HG03066 (cell line): ENCODE measurements around the gene RPS19.

Experiments used
- ATAC-seq: cut with Tn5 transposase; IDR thresholded peaks from one replicate; pipeline ENCODE4 v1.9.1; 2021; ENCODE audit warnings: low read depth; ENCODE audit not compliant: unreplicated experiment

Gene RPS19

DNA sequence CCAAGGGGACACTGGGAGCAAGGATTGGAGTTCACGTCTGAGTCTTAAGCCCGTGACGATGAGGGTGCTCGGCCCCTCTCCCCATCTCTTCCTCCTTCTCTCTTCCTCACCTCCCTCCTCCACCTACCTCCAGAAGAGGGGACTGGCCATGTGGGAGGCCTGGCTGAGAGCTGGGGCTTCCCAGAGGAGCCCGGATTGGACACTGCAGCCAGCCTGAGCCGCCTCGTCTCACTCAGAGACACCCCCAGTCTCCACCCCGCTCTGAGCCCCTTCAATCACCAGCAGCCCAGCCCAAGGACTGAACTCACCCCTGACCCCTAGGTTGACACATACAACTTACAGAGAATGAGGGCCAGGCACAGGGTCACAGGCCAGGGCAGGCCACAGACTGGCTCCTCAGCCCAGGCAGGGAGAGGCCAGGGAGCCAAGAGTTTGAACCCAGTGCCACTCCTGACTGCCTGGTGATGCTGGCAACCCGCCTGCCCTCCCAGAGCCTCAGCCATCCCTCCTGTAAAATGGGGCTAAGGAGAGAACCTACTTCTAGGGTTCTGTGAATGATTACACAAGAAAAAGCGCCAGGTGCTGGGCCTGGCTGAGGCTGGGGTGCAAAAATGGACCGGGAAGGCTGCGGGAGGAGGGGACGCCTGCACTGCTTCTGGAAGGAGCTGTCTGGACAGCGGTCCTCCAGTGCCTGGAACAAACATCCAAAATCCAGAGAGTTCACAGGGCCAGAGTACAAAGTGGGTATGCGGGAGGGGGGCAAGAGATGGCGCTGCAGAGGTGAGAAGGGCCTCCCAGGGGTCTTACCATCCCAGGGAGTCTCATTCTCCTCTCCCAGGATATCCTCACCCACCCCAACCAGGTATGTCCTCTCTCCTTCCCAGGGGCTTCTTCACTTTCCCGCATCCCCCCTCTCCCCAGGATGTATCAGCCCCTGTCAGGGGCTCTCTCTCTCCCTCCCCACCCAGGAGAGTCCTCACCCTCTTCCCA lies 18.2 kb downstream of the RPS19 start:
- no peak for ATAC-seq

DNA sequence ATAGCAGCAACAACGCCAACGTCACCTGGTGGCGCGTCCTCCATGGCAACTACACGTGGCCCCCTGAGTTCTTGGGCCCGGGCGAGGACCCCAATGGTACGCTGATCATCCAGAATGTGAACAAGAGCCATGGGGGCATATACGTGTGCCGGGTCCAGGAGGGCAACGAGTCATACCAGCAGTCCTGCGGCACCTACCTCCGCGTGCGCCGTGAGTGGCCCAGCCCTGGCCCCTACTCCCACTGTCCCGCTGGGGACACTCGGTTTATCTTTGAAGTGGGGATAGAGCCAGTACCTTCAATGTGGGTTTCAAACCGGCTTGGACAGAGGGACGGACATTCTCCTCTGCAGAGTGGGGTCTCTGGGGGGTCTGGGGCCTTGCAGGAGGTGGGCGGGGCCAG lies 19.0 kb downstream of the RPS19 start:
- ATAC-seq: no peak

DNA sequence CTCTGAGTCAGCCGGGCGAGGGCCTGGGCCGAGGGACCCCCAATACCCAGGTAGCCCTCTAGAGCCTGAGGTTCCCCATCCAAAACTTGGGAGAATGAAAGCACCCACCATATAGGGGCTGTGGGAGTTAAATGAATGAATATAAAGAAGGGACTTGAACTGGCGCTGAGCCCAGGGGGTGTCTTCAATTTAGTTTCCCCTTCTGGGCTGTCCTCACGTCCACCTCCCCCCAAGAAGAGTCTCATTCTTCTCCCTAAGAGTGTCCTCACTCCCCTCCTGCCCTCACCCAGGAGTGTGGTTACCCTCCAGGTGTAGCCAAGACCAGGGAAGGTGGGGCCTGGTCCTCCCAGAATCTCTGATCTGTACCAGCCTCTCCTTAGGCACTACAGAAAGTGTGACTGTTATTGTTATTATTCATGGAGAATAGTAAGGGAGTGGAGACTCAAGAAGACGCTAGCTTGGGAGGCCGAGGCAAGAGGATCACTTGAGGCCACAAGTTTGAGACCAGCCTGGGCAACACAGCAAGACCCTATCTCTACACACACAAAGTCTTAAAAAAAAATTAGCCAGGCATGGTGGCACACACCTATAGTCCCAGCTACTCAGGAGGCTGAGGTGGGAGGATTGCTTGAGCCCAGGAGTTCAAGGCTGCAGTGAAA lies 19.7 kb downstream of the RPS19 start:
- no peak for ATAC-seq

DNA sequence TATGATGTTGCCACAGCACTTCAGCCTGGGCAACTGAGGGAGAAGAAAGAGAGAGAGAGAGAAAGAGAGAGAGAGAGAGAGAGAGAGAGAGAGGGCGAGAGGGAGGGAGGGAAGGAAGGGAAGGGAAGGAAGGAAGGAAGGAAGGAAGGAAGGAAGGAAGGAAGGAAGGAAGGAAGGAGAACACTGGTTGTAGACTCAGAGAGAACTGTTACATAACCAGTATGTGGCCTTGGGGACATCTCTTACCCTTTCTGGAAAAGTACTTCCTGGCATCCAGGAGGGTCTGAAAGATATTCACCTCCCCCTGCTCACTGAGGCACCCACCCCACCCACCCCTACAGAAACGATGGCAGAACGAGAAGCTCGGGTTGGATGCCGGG lies 20.3 kb downstream of the RPS19 start:
- ATAC-seq: no peak

DNA sequence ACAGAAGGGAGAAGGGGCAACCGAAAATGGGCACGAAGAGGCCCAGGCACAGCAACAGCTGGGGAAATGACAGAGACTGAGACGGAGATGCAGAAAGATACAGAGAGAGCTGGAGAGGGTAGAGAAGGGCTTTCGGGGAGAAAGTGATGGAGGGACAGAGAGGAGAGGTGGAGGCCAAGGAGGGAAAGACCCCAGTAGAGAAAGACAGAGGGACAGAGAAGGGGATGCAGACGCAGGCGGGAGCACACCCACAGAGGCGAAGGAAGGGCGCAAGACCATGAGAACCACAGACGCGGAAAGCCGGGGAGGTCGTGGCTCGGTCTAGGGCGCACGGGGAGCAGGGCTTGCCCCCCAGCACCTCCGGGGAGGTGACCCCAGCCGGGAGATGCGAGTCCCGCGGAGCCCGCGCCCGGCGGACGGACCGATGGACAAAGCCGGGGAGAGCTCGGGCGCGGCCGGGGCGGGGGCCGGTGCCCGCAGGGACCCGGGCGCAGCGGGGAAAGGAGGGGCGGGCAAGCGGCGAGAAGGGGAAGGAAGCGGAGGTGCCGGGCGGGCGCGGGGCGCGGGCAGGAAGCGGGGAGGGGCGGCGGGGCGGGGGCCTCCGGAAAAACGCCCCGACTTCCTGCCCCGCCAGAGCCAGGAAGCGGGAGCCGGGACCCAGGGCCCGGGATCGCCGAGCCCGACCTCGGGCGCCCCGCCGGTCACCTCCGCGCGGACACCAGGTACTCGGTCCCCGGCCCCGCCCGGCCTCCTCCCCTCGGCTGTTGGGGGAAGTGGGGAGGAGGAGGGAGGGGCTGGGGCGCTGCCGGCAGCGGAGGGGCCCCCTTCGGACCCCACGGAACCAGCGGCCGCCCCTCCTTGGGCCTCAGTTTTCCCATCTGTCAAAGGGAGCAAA lies 22.8 kb downstream of the RPS19 start, which contains the start of gene ARHGEF1:
ARHGEF1 (plus strand) TSS at position 617 of the 895 bp plus-strand sequence. CDS start 4,899 bp downstream, outside the sequence.
- ATAC-seq: no peak

DNA sequence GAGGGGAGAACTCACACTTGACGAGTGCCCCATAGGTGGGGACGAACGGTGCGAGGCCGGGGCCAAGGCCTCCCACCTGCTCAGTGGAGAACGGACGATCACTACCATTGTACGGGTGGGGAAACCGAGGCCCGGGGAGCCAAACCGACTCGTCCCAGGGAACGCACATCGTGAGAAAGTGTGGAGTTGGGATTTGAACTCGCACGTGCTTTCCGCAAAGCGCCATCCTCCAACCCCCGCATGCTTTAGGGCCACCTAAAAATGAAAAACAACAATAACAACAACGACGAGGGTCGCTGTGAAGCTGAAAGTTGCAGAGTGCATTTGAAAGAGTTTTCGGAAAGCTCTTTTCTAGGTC lies 23.4 kb downstream of the RPS19 start:
- ATAC-seq: no peak

DNA sequence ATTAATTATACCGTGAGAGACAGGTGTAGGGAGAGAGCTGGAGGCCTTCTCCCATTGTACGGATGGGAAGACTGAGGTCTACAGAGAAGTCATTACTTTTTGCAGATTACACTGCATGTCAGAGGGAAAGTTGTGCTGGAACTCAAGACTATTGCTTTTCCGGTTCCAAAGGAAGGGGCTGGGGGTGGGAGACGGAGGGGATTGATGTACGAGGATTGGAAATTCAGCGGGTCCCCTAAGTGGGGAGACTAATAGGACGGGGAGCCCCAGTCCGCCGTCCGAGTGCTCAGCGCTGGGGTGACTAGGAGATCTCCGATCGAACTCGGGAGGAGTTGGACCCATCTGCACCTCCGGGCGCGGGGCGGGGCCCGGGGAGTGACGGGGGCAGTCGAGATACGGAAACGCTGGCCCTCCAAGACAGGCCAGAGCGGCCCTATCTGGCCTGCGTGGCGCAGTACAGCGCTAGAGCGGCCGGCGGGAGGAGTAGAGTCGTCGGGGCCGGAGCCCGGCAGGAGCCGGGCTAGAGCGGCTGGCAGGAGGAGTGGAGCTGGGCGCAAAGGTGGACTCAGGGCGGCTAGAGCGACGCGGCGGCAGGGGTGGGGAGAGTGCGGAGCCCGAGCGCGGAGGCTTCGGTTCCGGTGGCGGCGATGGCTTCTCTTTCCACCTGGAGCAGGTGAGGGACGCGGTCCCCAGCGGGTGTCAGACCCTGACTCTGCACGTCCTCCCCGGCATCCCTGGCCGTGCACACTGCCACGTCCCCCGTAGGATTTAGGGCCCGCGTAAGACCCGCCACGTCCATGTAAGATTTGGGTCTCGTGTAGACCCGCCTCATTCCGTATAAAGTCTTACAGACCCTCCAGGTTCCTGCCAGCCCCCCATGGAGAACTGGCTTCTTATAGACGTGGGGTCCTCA lies 24.0 kb downstream of the RPS19 start:
- peak; percentile 74 for ATAC-seq

DNA sequence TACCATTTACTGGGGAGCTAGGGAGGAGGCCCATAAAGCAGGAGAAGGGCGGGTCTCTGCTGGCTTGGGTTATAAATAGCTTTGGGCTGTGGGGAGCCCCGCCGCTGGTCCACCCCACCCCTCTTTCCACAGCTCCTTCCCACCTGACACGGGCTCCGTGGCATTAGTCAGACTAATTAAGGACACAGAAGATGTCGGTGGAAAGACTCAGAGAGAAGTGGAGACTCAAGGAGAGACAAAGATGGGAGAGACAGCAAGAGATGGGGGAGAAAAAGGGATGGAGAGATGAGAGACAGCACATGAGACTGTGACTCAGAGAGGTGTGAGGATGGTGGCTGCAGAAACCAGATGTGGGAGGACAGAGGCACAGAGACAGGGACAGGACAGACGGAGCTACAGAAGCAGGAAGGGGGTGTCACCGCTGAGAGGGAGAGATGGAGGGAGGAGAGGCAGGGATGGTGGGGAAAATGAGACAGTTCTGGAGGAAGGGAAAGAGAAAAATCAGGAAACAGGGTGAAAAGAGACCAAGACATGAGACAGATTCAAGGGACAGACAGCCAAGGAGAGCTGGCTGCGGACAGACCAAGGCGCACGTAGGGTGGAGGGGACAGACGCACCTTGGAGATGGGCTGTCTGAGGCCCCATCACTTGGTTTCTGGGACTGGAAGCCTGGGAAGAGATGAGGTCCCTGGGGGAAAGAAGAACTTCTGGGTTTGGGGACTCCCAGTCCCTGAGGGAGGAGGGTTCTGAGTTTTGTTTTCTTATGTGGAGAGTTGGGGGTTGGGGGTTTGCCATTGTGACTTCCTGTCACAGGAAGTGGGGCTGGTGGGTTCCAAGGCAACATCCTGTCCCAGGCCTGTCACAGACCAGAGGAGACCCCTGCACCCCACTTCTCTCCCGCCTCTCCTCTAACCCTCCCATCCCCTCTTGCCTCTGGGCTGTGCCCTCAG lies 27.0 kb downstream of the RPS19 start:
- ATAC-seq: no peak

DNA sequence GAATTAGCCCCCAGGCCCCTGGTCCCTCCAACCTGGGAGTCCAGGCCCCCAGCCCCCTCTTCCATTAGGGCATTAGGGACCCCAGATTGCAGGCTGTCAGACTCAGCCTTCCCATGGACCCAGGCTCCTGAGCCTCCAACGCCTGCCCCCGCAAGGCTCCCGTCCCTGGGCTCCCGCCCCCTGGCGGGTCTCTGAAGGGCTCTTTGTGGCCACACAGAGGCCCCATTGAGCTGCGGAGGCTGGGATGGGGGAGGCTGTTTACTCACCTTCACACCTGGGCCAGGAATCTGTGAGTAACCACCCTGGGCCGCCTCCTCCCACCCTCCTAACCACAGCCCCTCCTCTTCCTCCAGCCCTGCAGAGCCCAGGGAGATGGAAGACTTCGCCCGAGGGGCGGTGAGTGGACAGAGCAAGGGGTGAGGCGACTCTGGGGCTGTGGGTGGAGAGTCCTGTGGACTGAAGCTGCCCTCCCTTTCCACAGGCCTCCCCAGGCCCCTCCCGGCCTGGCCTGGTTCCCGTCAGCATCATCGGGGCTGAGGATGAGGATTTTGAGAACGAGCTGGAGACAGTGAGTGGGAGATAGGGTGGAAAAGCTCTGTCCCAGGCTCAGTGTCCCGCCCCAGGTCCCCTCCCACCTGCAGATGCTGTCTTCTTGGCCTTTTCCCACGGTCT lies 27.8 kb downstream of the RPS19 start:
- ATAC-seq: no peak

DNA sequence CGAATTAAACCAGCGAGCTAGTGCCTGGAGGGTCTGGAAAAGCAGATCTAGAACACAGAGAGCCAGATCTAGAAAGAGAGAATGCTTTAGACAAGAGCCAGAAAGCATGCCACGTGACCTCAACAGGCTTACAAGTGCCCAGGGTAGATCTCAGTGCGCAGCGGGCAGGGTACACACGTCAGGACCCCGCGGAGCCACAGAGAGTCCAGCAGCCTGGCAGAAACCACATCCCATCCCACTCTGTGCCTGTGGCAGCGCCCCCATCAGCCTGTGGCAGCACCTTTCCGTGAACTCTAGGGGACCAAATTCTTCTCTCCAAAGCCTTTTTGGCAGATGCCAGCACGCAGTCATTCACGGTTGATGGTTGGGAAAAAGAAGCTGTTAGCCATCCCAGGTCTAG lies 28.9 kb downstream of the RPS19 start:
- ATAC-seq: no peak

DNA sequence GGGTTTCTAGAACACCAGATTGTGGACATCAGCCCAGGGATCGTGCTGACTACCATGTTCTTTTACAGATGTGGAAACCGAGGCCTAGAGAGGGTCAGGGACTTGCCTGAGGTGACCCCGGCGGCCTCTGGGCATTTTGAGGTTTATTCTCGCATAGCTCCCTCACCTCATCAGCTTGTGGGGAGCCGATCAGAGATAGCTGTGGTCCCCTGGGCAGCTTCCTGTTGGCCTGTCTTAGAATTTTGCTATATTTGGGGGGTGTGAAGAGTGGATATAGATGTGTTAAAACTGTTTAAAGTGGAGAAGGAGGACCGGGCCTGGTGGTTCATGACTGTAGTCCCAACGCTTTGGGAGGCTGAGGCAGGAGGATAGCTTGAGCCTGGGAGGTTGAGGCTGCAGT lies 29.8 kb downstream of the RPS19 start:
- no peak for ATAC-seq

DNA sequence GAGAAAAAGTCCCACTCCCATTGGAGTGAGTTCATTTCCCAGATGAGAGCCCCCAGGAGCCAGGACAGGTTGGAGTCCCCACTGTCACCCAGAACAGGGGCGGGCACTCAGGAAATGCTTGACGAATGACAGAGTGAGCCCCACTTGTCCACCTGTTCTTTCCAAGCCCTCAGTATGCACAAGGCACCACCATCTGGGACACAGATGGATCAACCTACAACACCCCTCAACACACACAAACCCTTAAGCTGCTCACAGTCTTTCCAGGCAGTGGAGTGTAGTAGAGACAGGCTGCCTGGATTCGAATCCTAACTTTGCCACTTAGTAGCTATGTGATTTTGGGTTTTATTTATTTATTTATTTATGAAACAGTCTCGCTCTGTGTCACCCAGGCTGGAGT lies 30.9 kb downstream of the RPS19 start:
- ATAC-seq: no peak

DNA sequence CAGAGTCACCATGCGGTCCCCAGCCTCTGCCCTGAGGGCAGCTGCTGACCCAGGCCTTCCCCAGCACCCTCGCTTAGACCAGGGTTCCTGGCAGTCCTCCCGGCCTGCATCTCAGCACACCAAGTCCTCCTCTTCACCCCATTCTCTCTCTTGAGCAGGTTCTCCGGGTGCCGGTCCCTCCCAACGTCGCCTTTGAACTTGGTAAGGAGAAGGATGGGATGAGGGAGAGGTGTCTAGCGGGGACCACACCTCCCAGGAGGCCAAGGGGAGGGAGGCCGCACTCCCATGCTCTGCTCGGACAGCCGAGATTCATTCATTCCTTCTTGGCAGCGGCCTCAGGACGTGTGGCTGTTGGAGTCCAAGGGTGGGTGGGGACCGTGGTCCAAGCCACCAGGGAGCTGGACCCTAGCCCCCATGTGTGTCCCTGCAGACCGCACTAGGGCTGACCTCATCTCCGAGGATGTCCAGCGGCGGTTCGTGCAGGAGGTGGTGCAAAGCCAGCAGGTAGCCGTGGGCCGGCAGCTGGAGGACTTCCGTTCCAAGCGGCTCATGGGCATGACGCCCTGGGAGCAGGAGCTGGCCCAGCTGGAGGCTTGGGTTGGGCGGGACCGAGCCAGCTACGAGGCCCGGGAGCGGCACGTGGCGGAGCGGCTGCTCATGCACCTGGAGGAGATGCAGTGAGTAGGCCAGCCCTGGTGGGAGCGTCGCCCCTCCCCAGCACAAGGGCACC lies 32.3 kb downstream of the RPS19 start:
- no peak for ATAC-seq

DNA sequence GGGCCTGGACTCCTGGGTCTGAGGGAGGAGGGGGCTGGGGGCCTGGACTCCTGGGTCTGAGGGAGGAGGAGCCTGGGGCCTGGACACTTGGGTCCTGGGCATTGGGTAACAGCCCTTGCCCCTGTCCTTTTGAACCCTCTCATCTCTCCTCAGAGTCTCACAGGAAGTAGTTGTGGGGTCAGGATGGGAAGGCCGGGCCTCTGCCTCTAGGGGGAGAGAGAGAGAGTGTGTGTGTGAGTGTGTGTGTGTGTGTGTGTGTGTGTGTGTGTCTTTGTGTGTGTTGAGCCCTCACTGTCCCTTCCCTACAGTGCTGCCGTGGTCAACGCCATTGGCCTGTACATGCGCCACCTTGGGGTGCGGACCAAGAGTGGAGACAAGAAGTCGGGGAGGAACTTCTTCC lies 33.8 kb downstream of the RPS19 start:
- no peak for ATAC-seq

DNA sequence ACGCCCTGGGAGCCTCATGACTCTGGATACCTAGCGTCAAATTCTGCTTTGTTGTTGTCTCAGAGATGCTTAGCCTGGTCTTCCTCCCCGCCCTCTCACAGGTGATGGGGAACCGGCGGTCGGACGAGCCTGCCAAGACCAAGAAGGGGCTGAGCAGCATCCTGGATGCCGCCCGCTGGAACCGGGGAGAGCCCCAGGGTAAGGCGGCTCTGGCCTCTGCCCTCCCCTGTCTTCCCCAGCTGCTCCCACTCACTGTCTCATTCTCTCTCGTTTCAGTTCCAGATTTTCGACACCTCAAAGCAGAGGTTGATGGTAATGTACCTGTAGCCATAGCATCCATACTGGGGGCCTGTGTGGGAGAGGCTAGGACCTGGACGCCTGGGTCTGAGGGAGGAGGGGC lies 34.3 kb downstream of the RPS19 start:
- no peak for ATAC-seq

DNA sequence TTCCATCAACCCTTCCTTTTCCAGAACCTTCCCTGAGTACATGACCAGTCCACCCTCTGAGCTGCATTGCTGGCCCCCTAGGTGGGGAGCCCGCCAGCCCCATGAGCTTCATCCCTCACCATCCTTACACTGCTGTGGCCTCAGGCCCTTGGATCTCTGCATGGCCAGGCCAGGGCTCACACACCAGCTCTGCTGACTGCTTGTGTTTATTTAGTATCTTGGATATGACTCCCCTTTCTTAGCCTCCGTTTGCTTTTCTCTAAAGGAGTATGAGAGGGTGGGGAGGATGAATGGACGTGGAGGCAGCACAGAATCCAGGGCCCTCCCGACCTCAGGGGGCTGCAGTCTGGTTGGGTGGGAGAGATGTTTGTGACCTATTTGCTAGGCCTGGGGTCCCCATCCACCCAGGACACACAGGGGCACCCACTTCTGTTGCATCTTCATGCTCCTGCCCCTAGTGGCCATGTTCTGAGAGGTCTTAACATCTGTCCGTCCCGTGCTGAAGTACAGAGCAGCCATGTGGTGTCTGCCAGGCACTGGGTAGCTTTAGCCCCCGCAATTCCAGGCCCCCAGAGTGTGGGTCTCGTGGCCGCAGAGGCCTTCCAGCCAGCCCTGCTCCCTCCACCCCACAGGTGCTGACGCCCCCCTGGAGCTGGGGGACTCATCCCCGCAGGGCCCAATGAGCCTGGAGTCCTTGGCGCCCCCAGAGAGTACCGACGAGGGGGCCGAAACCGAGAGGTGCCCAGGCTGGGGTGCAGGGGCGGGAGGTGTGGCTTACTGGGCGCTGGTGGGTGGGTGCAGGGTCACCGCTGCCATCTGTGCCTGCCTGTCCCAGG lies 35.9 kb downstream of the RPS19 start:
- ATAC-seq: no peak

DNA sequence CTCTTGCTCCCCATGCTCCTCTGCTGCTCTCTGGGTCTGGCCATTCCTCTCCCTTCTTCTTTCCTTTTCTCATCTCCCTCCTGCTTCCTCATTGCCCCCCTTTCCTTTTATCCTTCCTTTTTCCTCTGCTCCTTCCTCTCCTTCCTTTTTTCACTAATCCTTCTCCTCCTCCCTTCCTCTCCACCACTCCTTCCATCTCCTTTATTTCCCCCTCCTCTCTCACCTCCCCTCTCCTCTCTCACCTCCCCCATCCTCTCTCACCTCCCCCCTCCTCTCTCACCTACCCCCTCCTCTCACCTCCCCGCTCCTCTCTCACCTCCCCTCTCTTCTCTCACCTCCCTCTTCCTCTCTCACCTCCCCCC lies 36.5 kb downstream of the RPS19 start:
- ATAC-seq: no peak
